Uterus (tissue), 4 donors: Measurements from ENCODE around the gene ICAM5. TPM values are rescaled to one million over a fixed set of nuclear protein-coding genes. Genes with fewer than 3 reads are reported as not detected.

ENCODE experiments used
- DNase-seq, 2 donors: peaks; one replicate each; pipeline ENCODE4 v3.0.0-alpha.2; 2019 to 2020
- H3K27ac ChIP-seq, 2 donors: fragments of 200-600 bp; sonication (generic); 1 replicate in 1 of 2; 2 replicates in 1 of 2; pipeline ENCODE4 v1.5.1; 2016 to 2018
- H3K27me3 ChIP-seq, 2 donors: fragments of 200-600 bp; sonication (generic); one replicate each; pipeline ENCODE4 v1.5.1; 2018 to 2019; ENCODE audit warnings: control low read depth in 1 of 2
- H3K36me3 ChIP-seq, 2 donors: fragments of 200-600 bp; sonication (generic); one replicate each; pipeline ENCODE4 v1.5.1; 2019; ENCODE audit warnings: control low read depth in 1 of 2
- H3K4me1 ChIP-seq, 2 donors: fragments of 200-600 bp; sonication (generic); one replicate each; pipeline ENCODE4 v1.5.1; 2018 to 2019; ENCODE audit warnings: control low read depth in 1 of 2
- H3K4me3 ChIP-seq, 2 donors: fragments of 200-600 bp; sonication (generic); 1 replicate in 1 of 2; 2 replicates in 1 of 2; pipeline ENCODE4 v1.5.1; 2018 to 2019; ENCODE audit warnings: mild to moderate bottlenecking in 1 of 2
- H3K9me3 ChIP-seq, 2 donors: fragments of 200-600 bp; sonication (generic); one replicate each; pipeline ENCODE4 v1.5.1; 2019; ENCODE audit warnings: control low read depth in 1 of 2
- POLR2A ChIP-seq, 2 donors: fragments of 450-650 bp; IDR thresholded peaks; one replicate each; pipeline ENCODE4 v1.6.1; 2016; ENCODE audit warnings: antibody characterized with exemption in 2 of 2, mild to moderate bottlenecking in 1 of 2, moderate library complexity in 1 of 2
- intact Hi-C: fragments of 100-400 bp; cut with DNase I; formaldehyde crosslinking; loops from one replicate; pipeline ENCODE4 v1.15.1; 2023; ENCODE audit warnings: low total_unique reads
- total RNA-seq, 4 donors: library from RNA; depleted of rRNA in 3 of 4; stranded (reverse); fragments of >200 nt in 3 of 4; gene quantifications; one replicate each; pipeline versions ENCODE4 v1.1.0 to v1.2.4, GENCODE V29; 2014 to 2023
- TF ChIP-seq, protein P1 (sequence below), 4 experiments: fragments of 200-600 bp in 2 of 4; fragments of 450-650 bp in 2 of 4; sonication (generic) in 2 of 4; IDR thresholded peaks; one replicate each; pipeline ENCODE4 v1.5.1; 2016 to 2019; ENCODE audit warnings: antibody characterized with exemption in 4 of 4, mild to moderate bottlenecking in 2 of 4, moderate library complexity in 1 of 4
- donor health status: DM: yes; HTN: yes; CAD: no.

Gene ICAM5
- total RNA-seq, 4 donors from 2014 or later = 0.07 to 0.88 (median 0.29) TPM; not detected in 1

DNA sequence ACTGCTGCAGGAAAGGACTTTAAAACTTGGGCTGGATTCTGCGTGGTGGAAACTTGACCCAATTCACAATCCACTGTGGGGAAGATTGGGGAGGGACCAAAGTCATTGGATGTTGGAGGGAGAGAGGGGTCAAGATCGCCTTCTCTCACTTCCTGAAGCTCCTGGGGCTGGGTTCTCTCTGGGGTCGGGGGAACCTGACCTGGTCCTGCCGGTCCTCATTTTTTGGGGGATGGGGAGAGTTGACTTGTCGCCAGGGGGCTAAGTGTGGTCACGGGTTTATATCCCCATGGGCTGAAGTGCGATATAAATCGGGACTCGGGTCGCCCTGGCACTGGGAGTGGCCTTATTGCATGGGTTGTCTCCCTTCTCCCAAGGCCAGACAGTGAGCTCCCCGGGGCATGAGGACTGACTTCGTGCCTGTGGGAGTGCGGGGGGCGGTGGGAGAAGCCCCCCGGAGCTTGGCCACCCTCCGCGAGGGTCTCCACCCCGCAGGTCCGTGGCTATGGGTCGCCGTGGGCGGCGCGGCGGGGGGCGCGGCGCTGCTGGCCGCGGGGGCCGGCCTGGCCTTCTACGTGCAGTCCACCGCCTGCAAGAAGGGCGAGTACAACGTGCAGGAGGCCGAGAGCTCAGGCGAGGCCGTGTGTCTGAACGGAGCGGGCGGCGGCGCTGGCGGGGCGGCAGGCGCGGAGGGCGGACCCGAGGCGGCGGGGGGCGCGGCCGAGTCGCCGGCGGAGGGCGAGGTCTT is 6.3 kb downstream of the ICAM5 start:
- TF ChIP-seq, protein P1, sequence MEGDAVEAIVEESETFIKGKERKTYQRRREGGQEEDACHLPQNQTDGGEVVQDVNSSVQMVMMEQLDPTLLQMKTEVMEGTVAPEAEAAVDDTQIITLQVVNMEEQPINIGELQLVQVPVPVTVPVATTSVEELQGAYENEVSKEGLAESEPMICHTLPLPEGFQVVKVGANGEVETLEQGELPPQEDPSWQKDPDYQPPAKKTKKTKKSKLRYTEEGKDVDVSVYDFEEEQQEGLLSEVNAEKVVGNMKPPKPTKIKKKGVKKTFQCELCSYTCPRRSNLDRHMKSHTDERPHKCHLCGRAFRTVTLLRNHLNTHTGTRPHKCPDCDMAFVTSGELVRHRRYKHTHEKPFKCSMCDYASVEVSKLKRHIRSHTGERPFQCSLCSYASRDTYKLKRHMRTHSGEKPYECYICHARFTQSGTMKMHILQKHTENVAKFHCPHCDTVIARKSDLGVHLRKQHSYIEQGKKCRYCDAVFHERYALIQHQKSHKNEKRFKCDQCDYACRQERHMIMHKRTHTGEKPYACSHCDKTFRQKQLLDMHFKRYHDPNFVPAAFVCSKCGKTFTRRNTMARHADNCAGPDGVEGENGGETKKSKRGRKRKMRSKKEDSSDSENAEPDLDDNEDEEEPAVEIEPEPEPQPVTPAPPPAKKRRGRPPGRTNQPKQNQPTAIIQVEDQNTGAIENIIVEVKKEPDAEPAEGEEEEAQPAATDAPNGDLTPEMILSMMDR (IDR thresholded peaks at IDR 0.05) = no peak
- no peak for TF ChIP-seq POLR2A (IDR thresholded peaks at IDR 0.05)
- H3K27ac ChIP-seq = no peak overlapping the region
- H3K4me3 ChIP-seq = no peak overlapping the region
- peaks cover 18 to 47% of the 10 kb centered on the region in 2 donors for H3K27me3 ChIP-seq
- DNase-seq = no peak
- intact Hi-C loops = no loop called here
- no peaks in the 10 kb centered on the region for H3K36me3 ChIP-seq
- no peaks in the 10 kb centered on the region for H3K9me3 ChIP-seq
- peaks cover 0 to 21% of the 10 kb centered on the region in 2 donors for H3K4me1 ChIP-seq

DNA sequence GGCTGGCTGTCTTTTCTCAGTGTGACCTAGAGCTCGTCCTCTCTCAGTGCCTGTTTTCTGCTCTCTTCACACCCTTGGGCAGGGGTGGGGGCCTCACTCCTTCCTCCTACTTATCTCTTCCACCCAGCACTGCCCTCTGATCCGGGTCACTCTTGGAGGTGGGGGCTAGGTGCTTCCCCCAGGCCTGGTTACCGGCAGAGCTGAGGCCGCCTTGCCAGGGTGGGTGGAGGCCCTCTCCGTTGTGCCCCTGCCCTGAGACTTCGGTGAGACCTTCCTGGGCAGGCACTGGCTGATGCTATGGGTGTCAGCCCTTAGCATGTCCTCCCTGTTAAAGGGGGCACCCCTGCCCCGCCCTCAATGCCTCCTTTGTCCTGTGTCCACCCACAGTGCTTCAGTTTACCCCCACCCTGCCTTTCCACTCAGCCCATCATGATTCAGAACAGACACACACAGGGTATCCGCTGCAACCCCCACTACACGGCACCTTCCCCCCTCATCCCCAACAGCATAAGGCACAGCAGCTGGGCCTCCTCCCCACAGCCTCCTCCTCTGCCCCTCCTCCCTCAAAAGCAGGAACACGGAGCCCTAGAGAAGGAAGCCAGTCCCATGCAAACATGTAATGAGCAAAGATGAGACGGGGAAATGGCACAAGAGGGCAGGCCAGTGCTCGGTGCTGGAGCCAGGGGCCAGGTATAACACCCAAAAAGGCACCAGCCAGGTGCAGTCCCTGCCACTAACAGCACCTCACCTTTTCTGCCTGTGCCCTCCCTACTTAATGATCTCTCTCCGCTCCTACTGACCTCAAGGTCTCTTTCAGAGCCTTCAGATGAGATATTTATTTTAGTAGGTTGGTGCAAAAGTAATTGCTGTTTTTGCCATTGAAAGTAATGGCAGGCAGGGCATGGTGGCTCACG is 10.1 kb downstream of the ICAM5 start:
- H3K9me3 ChIP-seq = no peaks in the 10 kb centered on the region
- TF ChIP-seq, protein P1 (IDR thresholded peaks at IDR 0.05) = no peak
- TF ChIP-seq POLR2A (IDR thresholded peaks at IDR 0.05) = no peak
- peaks cover 8 to 12% of the 10 kb centered on the region in 2 donors for H3K27me3 ChIP-seq
- DNase-seq = no peak
- no peak overlapping the region for H3K27ac ChIP-seq
- no peaks in the 10 kb centered on the region for H3K36me3 ChIP-seq
- intact Hi-C loops = no loop called here
- H3K4me3 ChIP-seq = no peak overlapping the region
- H3K4me1 ChIP-seq = peaks cover 0 to 6% of the 10 kb centered on the region in 2 donors

DNA sequence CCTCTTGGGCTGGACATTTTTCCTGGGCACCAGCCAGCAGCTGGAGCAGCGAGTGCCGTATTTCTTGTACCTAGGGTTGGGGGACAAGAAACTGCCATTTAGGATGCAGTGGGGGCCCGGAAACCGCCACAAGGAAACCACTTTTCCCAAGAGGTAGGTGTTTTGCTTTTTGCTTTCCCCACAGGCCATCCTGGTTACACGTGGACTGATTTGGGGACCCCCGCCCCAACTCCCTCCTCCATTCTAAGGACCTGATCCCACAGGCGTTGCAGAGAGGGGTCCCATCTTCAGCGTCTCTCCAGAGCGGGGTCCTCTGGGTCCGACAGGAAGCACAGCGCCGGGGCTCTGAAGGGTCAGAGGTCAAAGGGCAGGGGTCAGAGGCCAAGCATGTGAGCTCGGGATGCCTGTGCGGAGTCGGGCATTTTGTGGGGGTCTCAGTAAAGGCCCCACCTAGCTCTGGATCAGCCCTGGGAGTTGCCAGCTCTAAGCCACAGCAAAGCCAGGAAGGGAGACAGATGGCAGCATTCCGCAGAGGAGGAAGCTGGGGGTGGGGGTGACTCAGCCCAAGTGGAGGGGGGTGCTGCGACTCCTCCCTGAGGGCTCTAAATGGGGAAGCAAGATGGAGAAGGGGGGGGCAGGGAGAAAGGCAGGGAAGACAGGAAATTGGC is 15.5 kb downstream of the ICAM5 start:
- Histone ChIP-seq H3K9me3 (no peaks in the 10 kb centered on the region), H3K4me1 (no peaks in the 10 kb centered on the region), H3K27ac (no peak overlapping the region), H3K36me3 (no peaks in the 10 kb centered on the region), H3K27me3 (no peaks in the 10 kb centered on the region), H3K4me3 (no peak overlapping the region)
- TF ChIP-seq, protein P1 (IDR thresholded peaks at IDR 0.05) = no peak
- no peak for TF ChIP-seq POLR2A (IDR thresholded peaks at IDR 0.05)
- DNase-seq = no peak
- intact Hi-C loops = no loop called here

DNA sequence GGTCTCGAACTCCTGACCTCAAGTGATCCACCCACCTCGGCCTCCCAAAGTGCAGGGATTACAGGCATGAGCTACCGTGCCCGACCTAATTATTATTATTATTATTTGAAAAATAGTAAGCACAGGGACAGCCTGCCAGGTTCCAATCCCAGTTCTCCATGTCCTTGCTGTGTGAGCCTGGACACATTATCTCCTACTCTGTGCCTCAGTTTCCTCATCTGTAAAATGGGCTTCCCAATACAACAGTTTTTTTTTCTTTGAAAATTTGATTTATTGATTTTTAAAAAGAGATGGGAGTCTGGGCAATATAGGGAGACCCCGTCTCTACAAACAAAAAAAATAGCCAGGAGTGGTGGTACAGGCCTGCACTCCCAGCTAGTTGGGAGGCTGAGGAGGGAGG is 16.6 kb downstream of the ICAM5 start:
- no peaks in the 10 kb centered on the region for H3K36me3 ChIP-seq
- DNase-seq = no peak
- no peak for TF ChIP-seq POLR2A (IDR thresholded peaks at IDR 0.05)
- TF ChIP-seq, protein P1 (IDR thresholded peaks at IDR 0.05) = no peak
- no peaks in the 10 kb centered on the region for H3K4me1 ChIP-seq
- H3K27ac ChIP-seq = no peak overlapping the region
- no peaks in the 10 kb centered on the region for H3K27me3 ChIP-seq
- no peaks in the 10 kb centered on the region for H3K9me3 ChIP-seq
- no peak overlapping the region for H3K4me3 ChIP-seq
- intact Hi-C loops = no loop called here
